Mesendoderm (in vitro differentiated cells): ENCODE results near the gene PRKN.

Experiments
- DNase-seq: peaks from one replicate; pipeline ENCODE4 v3.0.0; 2013
- H2AK5ac ChIP-seq: 2 replicates; pipeline ENCODE4 v1.6.1; 2013; ENCODE audit warnings: low read length, inconsistent platforms
- H2BK120ac ChIP-seq: 2 replicates; pipeline ENCODE4 v1.6.1; 2013; ENCODE audit warnings: low read depth, mild to moderate bottlenecking, low read length, moderate library complexity, mixed read lengths
- H2BK15ac ChIP-seq: replicated peaks from 2 replicates; pipeline ENCODE4 v1.6.1; 2013; ENCODE audit warnings: low read depth, mild to moderate bottlenecking, moderate library complexity
- H2BK5ac ChIP-seq: 2 replicates; pipeline ENCODE4 v1.6.1; 2013; ENCODE audit warnings: low read length, inconsistent platforms
- H3K18ac ChIP-seq: 2 replicates; pipeline ENCODE4 v1.6.1; 2013; ENCODE audit warnings: mild to moderate bottlenecking, low read length, mixed read lengths
- H3K23ac ChIP-seq: one replicate; pipeline ENCODE4 v1.6.1; 2013; ENCODE audit warnings: low read length
- H3K27ac ChIP-seq: 2 replicates; pipeline ENCODE4 v1.5.1; 2013; ENCODE audit warnings: low read depth, mild to moderate bottlenecking, inconsistent platforms, low read length, moderate library complexity
- H3K27me3 ChIP-seq: 2 replicates; pipeline ENCODE4 v1.6.1; 2013; ENCODE audit warnings: low read length, control low read depth, mild to moderate bottlenecking, inconsistent platforms; ENCODE audit not compliant: insufficient read depth, poor library complexity
- H3K36me3 ChIP-seq: 2 replicates; pipeline ENCODE4 v1.6.1; 2013; ENCODE audit warnings: low read length, inconsistent platforms; ENCODE audit not compliant: control insufficient read depth, insufficient read depth
- H3K4ac ChIP-seq: one replicate; pipeline ENCODE4 v1.6.1; 2013; ENCODE audit warnings: low read depth, mild to moderate bottlenecking, low read length, moderate library complexity
- H3K4me1 ChIP-seq: 2 replicates; pipeline ENCODE4 v1.6.1; 2013; ENCODE audit warnings: low read depth, low read length, inconsistent platforms; ENCODE audit not compliant: control insufficient read depth
- H3K4me2 ChIP-seq: 2 replicates; pipeline ENCODE4 v1.6.1; 2013; ENCODE audit warnings: low read length
- H3K4me3 ChIP-seq: 2 replicates; pipeline ENCODE4 v1.5.1; 2013; ENCODE audit warnings: mild to moderate bottlenecking, low read length
- H3K56ac ChIP-seq: one replicate; pipeline ENCODE4 v1.6.1; 2013; ENCODE audit warnings: low read length
- H3K79me1 ChIP-seq: 2 replicates; pipeline ENCODE4 v1.6.1; 2013; ENCODE audit warnings: low read length, inconsistent platforms
- H3K79me2 ChIP-seq: 2 replicates; pipeline ENCODE4 v1.6.1; 2013; ENCODE audit warnings: mild to moderate bottlenecking, low read length; ENCODE audit not compliant: control insufficient read depth, insufficient read depth
- H3K9ac ChIP-seq: 2 replicates; pipeline ENCODE4 v1.6.1; 2013; ENCODE audit warnings: low read length, inconsistent platforms
- H4K5ac ChIP-seq: one replicate; pipeline ENCODE4 v1.6.1; 2013; ENCODE audit warnings: low read length
- H4K8ac ChIP-seq: one replicate; pipeline ENCODE4 v1.6.1; 2013; ENCODE audit warnings: low read depth, mild to moderate bottlenecking, control low read depth, low read length, moderate library complexity
- WGBS: extraction: QIAGEN DNeasy Blood & Tissue Kit; methylation state at CpG from one replicate; pipeline ENCODE4 v1.1.7; 2013; ENCODE audit warnings: low lambda C conversion rate, missing lambda C conversion rate; ENCODE audit not compliant: insufficient coverage; ENCODE audit errors: extremely low coverage; 5-methylcytosine and 5-hydroxymethylcytosine counted together

PRKN gene

GRCh38 chr6:161941565-161941964 is 786.0 kb downstream of the PRKN start:
- no peak overlapping the region for H4K8ac ChIP-seq
- H3K36me3 ChIP-seq = no peaks in the 10 kb centered on the region
- no peak overlapping the region for H3K4me3 ChIP-seq
- no peak overlapping the region for H2BK120ac ChIP-seq
- no peaks in the 10 kb centered on the region for H3K27me3 ChIP-seq
- H3K9ac ChIP-seq = no peak overlapping the region
- 100% methylated on average over 1 of the region's 3 CpGs for WGBS
- H3K27ac ChIP-seq = no peak overlapping the region
- H4K5ac ChIP-seq = no peak overlapping the region
- H3K56ac ChIP-seq = no peak overlapping the region
- no peak overlapping the region for H2AK5ac ChIP-seq
- no peak overlapping the region for H3K4me2 ChIP-seq
- H2BK15ac ChIP-seq = no peak overlapping the region
- H2BK5ac ChIP-seq = no peak overlapping the region
- H3K4ac ChIP-seq = no peak overlapping the region
- no peaks in the 10 kb centered on the region for H3K4me1 ChIP-seq
- no peak for DNase-seq
- H3K79me1 ChIP-seq = no peaks in the 10 kb centered on the region
- no peak overlapping the region for H3K18ac ChIP-seq
- no peak overlapping the region for H3K23ac ChIP-seq
- no peaks in the 10 kb centered on the region for H3K79me2 ChIP-seq

- Histone ChIP-seq H2AK5ac (no peak overlapping the region), H3K79me1 (no peaks in the 10 kb centered on the region), H3K9ac (no peak overlapping the region), H3K27me3 (no peaks in the 10 kb centered on the region), H3K4me1 (no peaks in the 10 kb centered on the region), H3K27ac (no peak overlapping the region), H2BK15ac (no peak overlapping the region), H3K36me3 (no peaks in the 10 kb centered on the region), H2BK120ac (no peak overlapping the region), H3K23ac (no peak overlapping the region), H4K8ac (no peak overlapping the region), H4K5ac (no peak overlapping the region), H2BK5ac (no peak overlapping the region), H3K56ac (no peak overlapping the region), H3K4me2 (no peak overlapping the region), H3K79me2 (no peaks in the 10 kb centered on the region), H3K4ac (no peak overlapping the region), H3K4me3 (no peak overlapping the region), H3K18ac (no peak overlapping the region)
- DNase-seq = no peak
- WGBS = no CpG with 5 or more reads among the region's 2 CpGs
Observed at GRCh38 chr6:161940519-161940918, 787.0 kb downstream of the PRKN start.

- Histone ChIP-seq H3K18ac (no peak overlapping the region), H3K56ac (no peak overlapping the region), H3K79me2 (no peaks in the 10 kb centered on the region), H2BK5ac (no peak overlapping the region), H3K4me3 (no peak overlapping the region), H3K27me3 (no peaks in the 10 kb centered on the region), H2BK120ac (no peak overlapping the region), H3K36me3 (no peaks in the 10 kb centered on the region), H3K4me2 (no peak overlapping the region), H2AK5ac (no peak overlapping the region), H4K5ac (no peak overlapping the region), H3K4ac (no peak overlapping the region), H3K9ac (no peak overlapping the region), H3K27ac (no peak overlapping the region), H3K4me1 (no peaks in the 10 kb centered on the region), H3K79me1 (no peaks in the 10 kb centered on the region), H3K23ac (no peak overlapping the region), H4K8ac (no peak overlapping the region), H2BK15ac (no peak overlapping the region)
- no CpG with 5 or more reads among the region's 5 CpGs for WGBS
- no peak for DNase-seq
Observed at GRCh38 chr6:161926324-161926723, 801.2 kb downstream of the PRKN start.

GRCh38 chr6:161924516-161925116 is 803.0 kb downstream of the PRKN start:
- no CpG with 5 or more reads among the region's 5 CpGs for WGBS
- Histone ChIP-seq H3K27ac (no peak overlapping the region), H3K4me2 (no peak overlapping the region), H3K79me2 (no peaks in the 10 kb centered on the region), H3K18ac (no peak overlapping the region), H2BK5ac (no peak overlapping the region), H3K36me3 (no peaks in the 10 kb centered on the region), H3K56ac (no peak overlapping the region), H2AK5ac (no peak overlapping the region), H3K23ac (no peak overlapping the region), H2BK15ac (no peak overlapping the region), H3K4me1 (no peaks in the 10 kb centered on the region), H4K8ac (no peak overlapping the region), H4K5ac (no peak overlapping the region), H3K79me1 (no peaks in the 10 kb centered on the region), H3K4me3 (no peak overlapping the region), H3K27me3 (no peaks in the 10 kb centered on the region), H3K9ac (no peak overlapping the region), H3K4ac (no peak overlapping the region), H2BK120ac (no peak overlapping the region)
- no peak for DNase-seq

GRCh38 chr6:161922631-161923119 is 804.9 kb downstream of the PRKN start:
- Histone ChIP-seq H4K5ac (no peak overlapping the region), H3K23ac (no peak overlapping the region), H2AK5ac (no peak overlapping the region), H2BK120ac (no peak overlapping the region), H3K4me2 (no peak overlapping the region), H3K79me2 (no peaks in the 10 kb centered on the region), H3K18ac (no peak overlapping the region), H3K56ac (no peak overlapping the region), H3K4ac (no peak overlapping the region), H3K79me1 (no peaks in the 10 kb centered on the region), H3K27ac (no peak overlapping the region), H4K8ac (no peak overlapping the region), H3K27me3 (no peaks in the 10 kb centered on the region), H2BK15ac (no peak overlapping the region), H3K9ac (no peak overlapping the region), H2BK5ac (no peak overlapping the region), H3K4me3 (no peak overlapping the region), H3K36me3 (no peaks in the 10 kb centered on the region), H3K4me1 (no peaks in the 10 kb centered on the region)
- peak; percentile 84 for DNase-seq
- no CpG with 5 or more reads among the region's 1 CpG for WGBS
